Adrenal gland (tissue), 5 donors: Measurements from ENCODE around the gene TMEM234.

ENCODE experiments used
- POLR2A ChIP-seq, 2 donors: fragments of 450-650 bp; IDR thresholded peaks; one replicate each; pipeline ENCODE4 v1.6.1; 2017; ENCODE audit warnings: antibody characterized with exemption in 2 of 2, mild to moderate bottlenecking in 2 of 2, moderate library complexity in 1 of 2
- TF ChIP-seq, protein P1 (sequence below), 6 experiments: fragments of 450-650 bp in 4 of 6; fragments of 200-600 bp in 2 of 6; sonication (generic) in 1 of 6; IDR thresholded peaks; 1 replicate in 5 of 6; 2 replicates in 1 of 6; pipeline versions ENCODE4 v1.5.1 to v1.8.0; 2016 to 2021; ENCODE audit warnings: antibody characterized with exemption in 6 of 6, mild to moderate bottlenecking in 2 of 6, moderate library complexity in 1 of 6
- donor health status: DM: no; HTN: no; CAD: no.

DNA sequence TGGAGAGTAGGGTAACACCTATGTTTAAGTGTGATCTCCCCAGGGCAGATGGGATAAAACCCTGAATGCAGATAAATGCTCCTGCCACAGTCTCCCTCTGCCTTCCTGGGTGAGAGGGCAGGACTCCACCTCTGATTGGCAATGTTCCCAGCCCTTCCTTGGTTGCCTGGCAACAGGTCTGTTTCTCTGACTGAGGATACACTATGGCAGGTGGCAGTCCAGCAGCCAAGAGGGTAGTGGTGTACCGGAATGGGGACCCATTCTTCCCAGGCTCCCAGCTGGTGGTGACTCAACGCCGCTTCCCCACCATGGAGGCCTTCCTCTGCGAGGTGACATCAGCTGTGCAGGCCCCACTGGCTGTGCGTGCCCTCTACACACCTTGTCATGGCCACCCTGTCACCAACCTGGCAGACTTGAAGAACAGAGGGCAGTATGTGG, 13.2 kb downstream of the TMEM234 start, which contains the start of gene DCDC2B:
- TF ChIP-seq POLR2A (IDR thresholded peaks at IDR 0.05), result no peak
- TF ChIP-seq, protein P1, sequence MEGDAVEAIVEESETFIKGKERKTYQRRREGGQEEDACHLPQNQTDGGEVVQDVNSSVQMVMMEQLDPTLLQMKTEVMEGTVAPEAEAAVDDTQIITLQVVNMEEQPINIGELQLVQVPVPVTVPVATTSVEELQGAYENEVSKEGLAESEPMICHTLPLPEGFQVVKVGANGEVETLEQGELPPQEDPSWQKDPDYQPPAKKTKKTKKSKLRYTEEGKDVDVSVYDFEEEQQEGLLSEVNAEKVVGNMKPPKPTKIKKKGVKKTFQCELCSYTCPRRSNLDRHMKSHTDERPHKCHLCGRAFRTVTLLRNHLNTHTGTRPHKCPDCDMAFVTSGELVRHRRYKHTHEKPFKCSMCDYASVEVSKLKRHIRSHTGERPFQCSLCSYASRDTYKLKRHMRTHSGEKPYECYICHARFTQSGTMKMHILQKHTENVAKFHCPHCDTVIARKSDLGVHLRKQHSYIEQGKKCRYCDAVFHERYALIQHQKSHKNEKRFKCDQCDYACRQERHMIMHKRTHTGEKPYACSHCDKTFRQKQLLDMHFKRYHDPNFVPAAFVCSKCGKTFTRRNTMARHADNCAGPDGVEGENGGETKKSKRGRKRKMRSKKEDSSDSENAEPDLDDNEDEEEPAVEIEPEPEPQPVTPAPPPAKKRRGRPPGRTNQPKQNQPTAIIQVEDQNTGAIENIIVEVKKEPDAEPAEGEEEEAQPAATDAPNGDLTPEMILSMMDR (IDR thresholded peaks at IDR 0.05), result no peak
